Vagina (tissue), 2 donors: ENCODE data around the gene TCAF1.

Source experiments
- POLR2A ChIP-seq, 2 donors: fragments of 450-650 bp; IDR thresholded peaks; one replicate each; pipeline ENCODE4 v1.6.1; 2017; ENCODE audit warnings: antibody characterized with exemption in 2 of 2, mild to moderate bottlenecking in 2 of 2, moderate library complexity in 2 of 2
- POLR2AphosphoS5 ChIP-seq, 2 donors: sonication (generic); formaldehyde crosslinking; IDR thresholded peaks; one replicate each; pipeline ENCODE4 v1.9.0; 2017; ENCODE audit warnings: antibody characterized with exemption in 2 of 2, mild to moderate bottlenecking in 2 of 2, low read depth in 1 of 2; ENCODE audit not compliant: insufficient read depth in 1 of 2
- TF ChIP-seq, protein P1 (sequence below), 3 experiments: fragments of 450-650 bp in 2 of 3; fragments of 200-600 bp in 1 of 3; sonication (generic) in 1 of 3; IDR thresholded peaks; one replicate each; pipeline ENCODE4 v1.5.1; 2017 to 2019; ENCODE audit warnings: antibody characterized with exemption in 3 of 3, mild to moderate bottlenecking in 2 of 3, moderate library complexity in 2 of 3

DNA sequence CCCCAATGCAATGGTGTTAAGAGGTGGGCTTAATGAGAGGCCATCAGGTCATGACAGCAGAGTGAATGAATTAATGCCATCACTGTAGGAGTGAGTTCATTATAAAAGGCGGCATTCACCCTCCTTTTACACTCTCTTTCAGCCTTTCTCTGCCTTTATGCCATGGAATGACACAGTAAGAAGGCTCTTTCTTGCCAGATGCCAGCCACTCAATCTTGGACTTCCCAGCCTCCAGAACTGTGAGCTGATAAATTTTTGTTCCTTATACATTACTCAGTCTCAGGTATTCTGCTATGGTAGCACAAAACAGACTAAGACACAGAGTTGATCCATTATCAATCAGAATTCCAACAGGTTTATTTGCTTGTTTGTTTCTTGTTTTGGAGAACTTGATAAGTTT is 3.2 kb downstream of the TCAF1 start:
- TF ChIP-seq POLR2AphosphoS5 (IDR thresholded peaks at IDR 0.05; ENCODE audit: insufficient read depth in 1 of 2, low read depth in 1 of 2) (no peak), POLR2A (IDR thresholded peaks at IDR 0.05) (no peak)
- TF ChIP-seq, protein P1, sequence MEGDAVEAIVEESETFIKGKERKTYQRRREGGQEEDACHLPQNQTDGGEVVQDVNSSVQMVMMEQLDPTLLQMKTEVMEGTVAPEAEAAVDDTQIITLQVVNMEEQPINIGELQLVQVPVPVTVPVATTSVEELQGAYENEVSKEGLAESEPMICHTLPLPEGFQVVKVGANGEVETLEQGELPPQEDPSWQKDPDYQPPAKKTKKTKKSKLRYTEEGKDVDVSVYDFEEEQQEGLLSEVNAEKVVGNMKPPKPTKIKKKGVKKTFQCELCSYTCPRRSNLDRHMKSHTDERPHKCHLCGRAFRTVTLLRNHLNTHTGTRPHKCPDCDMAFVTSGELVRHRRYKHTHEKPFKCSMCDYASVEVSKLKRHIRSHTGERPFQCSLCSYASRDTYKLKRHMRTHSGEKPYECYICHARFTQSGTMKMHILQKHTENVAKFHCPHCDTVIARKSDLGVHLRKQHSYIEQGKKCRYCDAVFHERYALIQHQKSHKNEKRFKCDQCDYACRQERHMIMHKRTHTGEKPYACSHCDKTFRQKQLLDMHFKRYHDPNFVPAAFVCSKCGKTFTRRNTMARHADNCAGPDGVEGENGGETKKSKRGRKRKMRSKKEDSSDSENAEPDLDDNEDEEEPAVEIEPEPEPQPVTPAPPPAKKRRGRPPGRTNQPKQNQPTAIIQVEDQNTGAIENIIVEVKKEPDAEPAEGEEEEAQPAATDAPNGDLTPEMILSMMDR (IDR thresholded peaks at IDR 0.05), result no peak
